Measurements from ENCODE around the gene JSRP1.

Gene JSRP1

DNA sequence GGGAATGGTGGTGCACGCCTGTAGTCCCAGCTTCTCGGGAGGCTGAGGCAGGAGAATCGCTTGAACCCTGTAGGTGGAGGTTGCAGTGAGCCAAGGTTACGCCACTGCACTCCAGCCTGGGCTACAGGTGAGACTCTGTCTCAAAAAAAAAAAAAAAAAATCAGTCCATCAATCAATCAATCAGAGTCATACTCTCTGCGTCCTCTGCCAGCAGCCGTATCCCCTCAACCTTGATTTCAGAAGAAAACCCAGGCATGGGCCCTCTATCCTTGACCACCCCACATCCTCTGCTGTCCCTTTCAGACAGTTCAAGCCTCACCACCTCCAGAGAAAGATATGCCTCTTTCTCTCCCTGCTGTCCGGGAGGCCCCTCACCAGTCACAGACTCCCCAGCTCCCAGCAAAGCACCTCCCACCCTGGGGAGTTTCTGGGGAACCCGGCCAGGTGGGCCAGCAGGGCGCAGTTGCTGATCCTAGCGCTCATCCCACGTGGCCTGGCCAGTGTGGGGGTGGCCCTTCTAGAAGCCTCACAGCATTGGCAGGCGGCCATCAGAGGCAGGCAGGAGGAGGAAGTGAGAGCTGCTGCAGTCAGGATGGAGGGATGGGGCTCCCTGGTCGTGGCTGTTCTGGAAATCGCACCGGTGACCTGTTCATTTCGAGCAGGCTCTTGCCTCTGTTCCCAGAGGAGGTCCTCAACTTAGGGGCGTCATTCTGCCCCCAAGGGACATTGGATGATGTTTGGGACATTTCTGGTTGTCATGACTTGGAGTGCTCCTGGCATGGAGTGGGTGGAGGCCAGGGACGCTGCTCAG is 10.2 kb upstream of the JSRP1 start:
- no peak for DNase-seq

DNA sequence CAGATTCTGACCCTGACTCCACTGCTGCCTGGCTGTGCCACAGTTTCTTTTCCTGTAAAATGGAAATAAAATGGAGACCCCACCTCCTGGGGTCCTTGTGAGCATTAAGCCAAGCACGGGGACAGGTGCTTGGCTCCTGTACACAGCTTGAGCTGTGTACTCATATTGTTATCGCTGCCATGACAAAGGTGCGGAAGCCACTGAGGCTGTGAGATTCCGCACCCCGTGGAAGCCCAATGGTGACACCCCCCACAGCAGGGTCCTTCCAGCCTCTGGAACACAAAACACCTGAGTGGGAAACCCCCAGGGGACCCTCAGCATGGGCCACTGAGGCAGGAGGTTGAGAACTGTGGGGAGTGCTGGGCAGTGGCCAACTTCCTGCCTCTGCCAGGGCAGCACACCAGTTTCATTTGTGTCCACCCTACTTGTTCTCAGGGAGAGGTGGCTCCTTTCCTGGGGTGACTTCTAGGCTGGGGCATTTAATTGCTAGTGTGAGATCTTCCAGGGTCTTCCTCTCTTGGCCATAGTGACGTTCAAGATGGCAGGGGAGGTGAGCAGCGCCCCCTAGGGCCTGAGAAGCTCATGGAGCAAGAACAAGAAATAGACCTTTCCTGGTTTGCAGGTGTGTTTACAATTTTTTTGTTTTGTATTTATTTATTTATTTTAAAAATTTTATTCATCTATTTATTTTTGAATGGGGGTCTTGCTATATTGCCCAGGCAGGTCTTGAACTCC is 5.4 kb upstream of the JSRP1 start:
- no peak for DNase-seq

GRCh38 chr19:2260341-2260805 is 4.2 kb upstream of the JSRP1 start:
- no peak for DNase-seq

DNA sequence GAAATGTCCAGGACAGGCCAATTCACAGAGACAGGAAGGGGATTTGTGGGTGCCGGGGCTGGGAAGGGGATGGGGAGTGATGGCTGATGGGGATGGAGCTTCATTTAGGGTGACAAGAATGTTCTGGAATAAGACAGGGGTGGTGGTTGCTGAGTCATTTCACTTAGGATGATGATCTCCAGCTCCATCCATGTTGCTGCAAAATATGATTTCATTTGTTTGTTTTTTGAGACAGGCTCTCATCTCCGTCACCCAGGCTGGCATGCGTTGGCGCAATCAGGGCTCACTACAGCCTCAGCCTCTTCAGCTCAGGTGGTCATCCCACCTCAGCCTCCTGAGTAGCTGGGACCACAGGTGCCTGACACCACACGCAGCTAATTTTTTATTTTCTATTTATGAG is 3.1 kb upstream of the JSRP1 start:
- DNase-seq: no peak

- no peak for DNase-seq
Measured at GRCh38 chr19:2255112-2255845, 938 bp downstream of the JSRP1 start.

GRCh38 chr19:2254064-2254872 is 1.9 kb downstream of the JSRP1 start:
- DNase-seq: no peak

GRCh38 chr19:2253106-2254063 is 2.8 kb downstream of the JSRP1 start:
- DNase-seq: no peak

- DNase-seq: no peak
Measured at GRCh38 chr19:2252797-2253105, 3.5 kb downstream of the JSRP1 start.

DNA sequence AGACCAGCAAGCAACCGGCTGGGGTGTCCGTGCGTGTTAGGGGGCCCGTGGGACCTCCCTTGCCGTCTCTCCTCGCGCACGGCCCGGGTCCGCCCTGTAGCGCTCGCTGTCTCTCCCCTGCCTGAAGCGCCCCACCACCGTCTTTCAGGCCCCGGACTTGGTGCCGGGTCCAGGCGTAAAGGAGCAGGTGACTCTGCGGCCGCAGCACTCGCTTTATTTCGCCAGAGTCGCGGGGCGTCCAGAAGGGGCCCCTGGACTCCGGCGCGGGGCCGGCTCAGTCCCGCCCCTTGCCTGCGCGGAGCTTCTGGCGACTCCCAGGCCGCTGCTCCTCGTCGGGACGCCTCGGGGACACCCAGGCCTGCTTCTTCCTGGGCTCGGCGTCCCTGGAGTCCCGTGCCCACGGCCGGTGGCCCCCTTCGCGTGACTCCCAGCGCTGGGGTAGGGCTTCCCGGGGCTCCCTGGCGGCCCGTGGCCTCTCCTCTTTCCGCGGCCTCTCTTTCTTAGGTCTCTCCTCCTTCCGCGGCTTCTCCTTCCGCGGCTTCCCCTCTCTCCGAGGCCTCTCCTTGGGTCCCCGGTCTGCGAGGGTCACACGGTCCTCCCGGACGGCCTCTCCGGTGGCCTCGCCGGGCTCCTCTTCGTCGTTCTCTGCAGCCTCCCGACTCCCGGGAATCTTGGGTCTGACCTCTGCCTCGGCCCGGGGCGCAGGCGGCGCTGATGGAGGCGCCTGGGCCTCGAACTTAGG is 4.0 kb downstream of the JSRP1 start:
- no peak for DNase-seq

DNA sequence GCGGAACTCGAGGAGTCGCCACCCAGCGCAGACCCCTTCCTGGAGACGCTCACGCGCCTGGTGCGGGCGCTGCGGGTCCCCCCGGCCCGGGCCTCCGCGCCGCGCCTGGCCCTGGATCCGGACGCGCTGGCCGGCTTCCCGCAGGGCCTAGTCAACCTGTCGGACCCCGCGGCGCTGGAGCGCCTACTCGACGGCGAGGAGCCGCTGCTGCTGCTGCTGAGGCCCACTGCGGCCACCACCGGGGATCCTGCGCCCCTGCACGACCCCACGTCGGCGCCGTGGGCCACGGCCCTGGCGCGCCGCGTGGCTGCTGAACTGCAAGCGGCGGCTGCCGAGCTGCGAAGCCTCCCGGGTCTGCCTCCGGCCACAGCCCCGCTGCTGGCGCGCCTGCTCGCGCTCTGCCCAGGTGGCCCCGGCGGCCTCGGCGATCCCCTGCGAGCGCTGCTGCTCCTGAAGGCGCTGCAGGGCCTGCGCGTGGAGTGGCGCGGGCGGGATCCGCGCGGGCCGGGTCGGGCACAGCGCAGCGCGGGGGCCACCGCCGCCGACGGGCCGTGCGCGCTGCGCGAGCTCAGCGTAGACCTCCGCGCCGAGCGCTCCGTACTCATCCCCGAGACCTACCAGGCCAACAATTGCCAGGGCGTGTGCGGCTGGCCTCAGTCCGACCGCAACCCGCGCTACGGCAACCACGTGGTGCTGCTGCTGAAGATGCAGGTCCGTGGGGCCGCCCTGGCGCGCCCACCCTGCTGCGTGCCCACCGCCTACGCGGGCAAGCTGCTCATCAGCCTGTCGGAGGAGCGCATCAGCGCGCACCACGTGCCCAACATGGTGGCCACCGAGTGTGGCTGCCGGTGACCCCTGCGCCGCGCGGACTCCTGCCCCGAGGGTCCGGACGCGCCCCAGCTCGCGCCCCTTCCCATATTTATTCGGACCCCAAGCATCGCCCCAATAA is 4.8 kb downstream of the JSRP1 start:
- no peak for DNase-seq

DNA sequence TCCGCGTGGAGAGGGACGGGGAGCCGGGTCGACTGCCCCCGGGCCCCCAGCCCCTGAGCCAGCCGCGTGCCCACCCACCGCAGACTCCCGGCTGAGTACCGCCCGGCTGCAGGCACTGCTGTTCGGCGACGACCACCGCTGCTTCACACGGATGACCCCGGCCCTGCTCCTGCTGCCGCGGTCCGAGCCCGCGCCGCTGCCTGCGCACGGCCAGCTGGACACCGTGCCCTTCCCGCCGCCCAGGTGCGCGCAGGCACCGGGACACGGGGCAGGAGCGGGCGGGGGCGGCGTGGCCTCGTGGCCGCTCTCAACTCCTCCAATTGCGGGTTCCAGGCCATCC is 5.5 kb downstream of the JSRP1 start:
- DNase-seq: no peak

DNA sequence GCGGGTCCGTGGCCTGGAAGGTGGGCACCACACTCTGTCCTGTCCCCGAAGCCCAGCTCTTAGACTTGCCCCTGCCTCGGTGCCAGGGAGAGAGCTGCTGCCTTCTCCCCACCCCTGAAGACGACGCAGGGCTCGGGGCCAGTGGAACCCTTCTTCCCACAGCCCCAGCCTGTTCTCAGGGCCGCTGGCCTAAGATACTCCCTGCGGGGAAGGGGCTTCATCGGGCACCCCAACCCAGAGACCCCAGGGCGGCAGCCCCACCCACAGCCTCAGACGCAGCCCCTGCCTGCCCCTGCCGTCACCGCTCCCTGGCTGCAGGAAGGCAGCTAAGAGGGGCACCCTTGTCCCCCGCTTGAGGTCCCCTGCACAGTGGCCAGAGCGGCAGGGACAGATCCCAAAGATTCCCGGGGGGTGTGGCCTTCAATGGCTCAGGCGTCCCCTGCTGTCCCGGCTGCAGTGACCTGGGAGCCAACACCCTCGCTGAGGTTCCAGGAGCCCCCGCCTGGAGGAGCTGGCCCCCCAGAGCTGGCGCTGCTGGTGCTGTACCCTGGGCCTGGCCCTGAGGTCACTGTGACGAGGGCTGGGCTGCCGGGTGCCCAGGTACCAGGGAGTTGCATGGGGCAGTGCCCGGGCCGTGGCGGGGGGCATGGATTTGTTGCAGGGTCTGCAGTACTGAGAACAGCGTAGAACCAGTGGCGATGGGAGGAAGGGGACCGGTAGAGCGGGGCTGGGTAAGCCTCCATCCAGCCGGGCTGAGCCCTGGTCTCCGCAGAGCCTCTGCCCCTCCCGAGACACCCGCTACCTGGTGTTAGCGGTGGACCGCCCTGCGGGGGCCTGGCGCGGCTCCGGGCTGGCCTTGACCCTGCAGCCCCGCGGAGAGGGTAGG is 6.1 kb downstream of the JSRP1 start:
- DNase-seq: no peak

DNA sequence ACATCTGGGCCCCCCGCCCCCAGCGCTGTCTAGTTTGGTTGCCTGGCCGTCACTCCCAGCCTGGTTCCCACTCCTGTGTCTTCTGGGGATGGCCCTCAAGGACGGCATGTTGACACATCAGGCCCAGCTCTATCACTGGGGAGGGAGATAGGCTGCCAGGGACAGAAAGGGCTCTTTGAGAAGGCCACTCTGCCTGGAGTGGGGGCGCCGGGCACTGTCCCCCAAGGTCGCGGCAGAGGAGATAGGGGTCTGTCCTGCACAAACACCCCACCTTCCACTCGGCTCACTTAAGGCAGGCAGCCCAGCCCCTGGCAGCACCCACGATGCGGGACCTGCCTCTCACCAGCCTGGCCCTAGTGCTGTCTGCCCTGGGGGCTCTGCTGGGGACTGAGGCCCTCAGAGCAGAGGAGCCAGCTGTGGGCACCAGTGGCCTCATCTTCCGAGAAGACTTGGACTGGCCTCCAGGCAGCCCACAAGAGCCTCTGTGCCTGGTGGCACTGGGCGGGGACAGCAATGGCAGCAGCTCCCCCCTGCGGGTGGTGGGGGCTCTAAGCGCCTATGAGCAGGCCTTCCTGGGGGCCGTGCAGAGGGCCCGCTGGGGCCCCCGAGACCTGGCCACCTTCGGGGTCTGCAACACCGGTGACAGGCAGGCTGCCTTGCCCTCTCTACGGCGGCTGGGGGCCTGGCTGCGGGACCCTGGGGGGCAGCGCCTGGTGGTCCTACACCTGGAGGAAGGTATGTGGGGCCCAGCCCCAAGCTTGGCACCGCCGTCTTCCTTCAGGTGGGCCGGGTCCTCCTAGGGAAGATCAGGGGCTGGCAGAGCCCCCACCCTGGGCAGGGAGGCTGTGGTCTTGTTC is 7.0 kb downstream of the JSRP1 start, which contains the start of gene AMH:
TSS of gene AMH (plus strand) at position 314 of the 857 bp plus-strand sequence. CDS start at position 324, 10 bp downstream.
- no peak for DNase-seq

- DNase-seq: no peak
Measured at GRCh38 chr19:2248136-2249009, 7.8 kb downstream of the JSRP1 start.

- no peak for DNase-seq
Measured at GRCh38 chr19:2247433-2248101, 8.7 kb downstream of the JSRP1 start.

DNA sequence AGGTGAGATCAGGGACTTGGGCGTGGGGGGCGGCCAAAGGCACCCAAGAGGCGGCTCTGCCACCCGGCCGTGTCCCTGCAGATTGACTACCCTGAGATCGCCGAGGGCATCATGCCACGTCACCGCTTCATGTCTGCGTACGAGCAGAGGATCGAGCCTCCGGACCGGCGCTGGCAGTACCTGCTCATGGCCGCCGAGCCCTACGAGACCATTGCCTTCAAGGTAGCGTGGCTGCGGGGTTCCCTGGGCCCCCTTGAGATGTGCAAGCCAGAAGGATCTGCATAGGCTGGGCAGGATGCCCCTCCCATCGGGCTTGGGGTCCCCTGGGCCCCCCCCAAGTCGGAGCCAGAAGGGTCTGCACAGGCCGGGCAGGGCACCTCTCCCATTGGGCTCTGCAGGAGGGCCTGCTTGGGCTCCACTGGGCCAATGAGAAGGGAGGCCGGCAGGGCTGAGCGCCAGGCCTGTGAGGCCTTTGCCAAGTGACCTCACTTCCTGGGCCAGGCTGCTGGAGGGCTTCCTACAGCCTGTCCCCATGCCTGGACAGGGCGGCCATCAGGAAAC is 9.3 kb downstream of the JSRP1 start:
- no peak for DNase-seq

Measured in DMS 273 treated with DMSO at 0.1 percent for 48 hours (cell line).